Stimulated activated CD8-positive, alpha-beta memory T cell treated with anti-CD3 and anti-CD28 coated beads, Interleukin-4, amount 100 ng/mL, for 4 hours (primary cell): ENCODE data around the gene CCN5.
"Not testable (repeated sequence)": the region's sequence is repeated elsewhere in the genome, so short reads cannot be mapped to it uniquely, and the experiment has no call there.

Experiments
- DNase-seq, 2 donors: peaks; one replicate each; pipeline ENCODE4 v3.0.0-alpha.2; 2020; ENCODE audit warnings: low read depth in 2 of 2, low spot score in 1 of 2

CCN5 gene

DNA sequence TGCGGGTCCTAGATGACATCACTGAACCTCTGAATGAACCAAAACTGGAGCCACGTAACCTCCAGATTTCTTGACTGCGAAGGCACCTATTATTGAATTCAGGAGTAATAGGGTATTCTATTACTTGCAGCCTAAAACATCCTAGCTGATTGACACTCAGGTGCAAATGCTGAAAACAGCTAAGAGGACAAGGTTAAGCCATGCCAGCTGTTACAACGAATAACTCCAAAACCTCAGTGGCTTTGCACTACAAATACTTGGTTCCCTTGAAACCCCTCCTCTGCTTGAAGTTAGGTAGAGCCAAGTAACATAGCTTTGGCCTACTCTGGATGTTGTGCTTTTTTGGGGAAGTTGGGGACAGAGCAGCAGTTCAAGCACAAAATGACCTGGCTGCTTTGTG lies 21.0 kb upstream of the CCN5 start:
- DNase-seq: no peak

DNA sequence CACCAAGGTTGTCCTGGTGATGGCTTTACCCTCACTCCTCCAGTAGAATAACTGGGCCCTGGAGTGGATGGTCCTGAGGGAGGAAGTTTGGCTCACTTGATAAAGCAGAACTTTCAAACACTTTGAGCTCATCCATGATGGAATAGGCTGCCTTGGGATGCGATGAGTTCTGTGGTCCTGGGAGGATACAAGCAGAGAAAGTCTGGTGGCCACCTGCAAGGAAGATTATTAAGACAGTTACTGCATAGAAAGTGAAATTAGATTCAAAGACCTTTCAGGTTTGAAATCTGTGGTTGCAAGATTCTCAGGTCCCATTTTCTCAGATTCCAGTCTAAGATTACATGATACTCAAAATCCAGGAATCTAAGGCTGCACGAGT lies 19.9 kb upstream of the CCN5 start:
- DNase-seq: no peak

DNA sequence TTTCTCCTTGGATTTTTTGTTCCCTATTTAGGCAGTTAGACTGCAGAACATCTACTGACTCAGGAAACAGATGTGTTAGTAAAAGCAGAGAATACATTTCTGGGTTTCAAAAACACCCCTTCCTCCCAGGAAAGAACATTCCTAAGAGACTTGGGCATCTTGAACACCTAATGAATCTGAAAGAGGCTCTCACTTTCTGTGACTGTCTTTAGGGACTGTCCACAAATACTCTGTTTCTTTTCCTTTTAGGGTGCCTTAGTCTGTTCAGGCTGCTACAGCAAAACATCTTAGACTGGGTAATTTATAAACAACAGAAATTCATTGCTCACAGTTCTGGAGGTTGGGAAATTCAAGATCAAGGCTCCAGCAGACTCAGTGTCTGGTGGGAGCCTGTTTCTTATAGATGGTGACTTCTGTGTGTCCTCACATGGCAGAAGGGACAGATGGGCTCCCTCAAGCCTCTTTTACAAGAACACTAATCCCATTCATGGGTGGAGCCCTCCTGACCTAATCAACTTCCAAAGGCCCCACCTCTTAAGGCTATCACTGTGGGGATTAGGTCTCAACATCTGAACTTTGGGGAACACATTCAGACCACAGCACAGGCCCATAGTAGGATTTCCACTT lies 19.4 kb upstream of the CCN5 start:
- DNase-seq: no peak

DNA sequence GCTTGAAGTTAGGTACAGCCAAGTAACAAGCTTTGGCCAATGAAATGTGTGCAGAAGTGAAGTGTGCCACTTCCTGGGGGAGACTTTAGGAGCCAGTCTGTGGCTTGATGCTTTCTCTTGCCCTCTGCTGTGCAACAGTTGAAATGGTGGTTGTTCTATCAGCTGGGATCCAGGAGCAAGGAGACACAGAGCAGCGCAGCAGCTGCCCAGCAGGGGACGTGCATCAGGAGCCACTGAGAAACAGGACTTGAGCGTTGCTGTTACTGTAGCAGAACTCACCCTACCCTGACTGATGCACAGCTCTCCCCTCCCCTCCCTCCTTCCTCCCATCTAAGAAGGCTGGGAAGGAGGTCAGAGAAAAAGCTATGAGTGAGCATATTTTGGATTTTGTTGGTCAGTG lies 18.9 kb upstream of the CCN5 start:
- DNase-seq: no peak

DNA sequence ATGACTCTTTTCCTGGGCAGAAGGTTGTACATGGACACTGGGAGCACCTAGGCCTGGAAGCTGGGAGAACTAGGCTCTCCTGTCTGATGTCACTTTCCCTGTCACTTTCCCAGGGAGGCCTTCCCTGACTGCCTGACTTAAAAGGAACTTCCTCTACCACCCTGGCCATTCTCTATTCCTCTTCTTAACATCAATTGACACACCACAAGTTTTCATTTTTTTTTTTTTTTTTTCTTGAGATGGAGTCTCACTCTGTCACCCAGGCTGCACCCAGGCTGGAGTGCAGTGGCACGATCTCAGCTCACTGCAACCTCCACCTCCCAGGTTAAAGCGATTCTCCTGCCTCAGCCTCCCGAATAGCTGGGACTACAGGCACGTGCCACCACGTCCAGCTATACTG lies 18.1 kb upstream of the CCN5 start:
- DNase-seq: not testable (repeated sequence)

DNA sequence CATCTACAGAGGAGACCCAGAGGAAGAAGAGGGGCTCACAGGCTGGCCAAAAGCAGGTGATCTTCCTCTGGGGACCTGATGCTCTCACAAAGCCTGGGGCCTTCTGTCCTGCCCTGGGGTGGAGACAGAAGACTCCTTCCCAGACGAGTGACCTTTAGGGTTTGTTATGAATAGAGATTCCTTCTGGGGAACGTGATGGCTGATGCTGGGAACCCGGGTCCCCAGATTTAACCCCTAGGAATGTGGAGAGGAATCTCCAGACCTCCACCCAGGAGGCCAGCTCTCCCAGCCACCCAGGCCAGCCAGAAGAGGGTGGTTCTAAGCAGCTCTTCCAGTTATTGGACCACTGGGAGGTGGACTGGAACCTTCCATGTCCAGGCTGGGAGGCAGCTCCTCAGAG lies 16.8 kb upstream of the CCN5 start:
- no peak for DNase-seq

DNA sequence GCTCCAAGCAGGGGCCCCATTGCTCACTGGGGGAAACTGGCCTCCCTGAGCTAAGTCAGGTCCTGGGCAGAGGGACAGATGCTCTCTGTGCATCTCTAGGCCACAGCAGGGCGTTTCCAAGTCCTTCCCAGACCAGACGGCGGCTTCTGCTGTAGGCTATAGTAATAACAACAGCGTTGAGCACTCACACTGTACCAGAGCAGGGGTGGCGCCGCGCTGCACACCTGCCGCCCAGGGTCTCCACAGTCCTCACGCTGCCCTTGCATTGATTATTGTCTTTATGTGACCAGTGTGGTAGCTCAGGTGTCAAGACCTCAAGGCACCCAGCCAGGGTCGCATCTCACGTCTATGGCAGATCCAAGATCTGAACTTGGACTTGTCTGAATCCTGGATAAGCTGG lies 14.9 kb upstream of the CCN5 start:
- DNase-seq: no peak

DNA sequence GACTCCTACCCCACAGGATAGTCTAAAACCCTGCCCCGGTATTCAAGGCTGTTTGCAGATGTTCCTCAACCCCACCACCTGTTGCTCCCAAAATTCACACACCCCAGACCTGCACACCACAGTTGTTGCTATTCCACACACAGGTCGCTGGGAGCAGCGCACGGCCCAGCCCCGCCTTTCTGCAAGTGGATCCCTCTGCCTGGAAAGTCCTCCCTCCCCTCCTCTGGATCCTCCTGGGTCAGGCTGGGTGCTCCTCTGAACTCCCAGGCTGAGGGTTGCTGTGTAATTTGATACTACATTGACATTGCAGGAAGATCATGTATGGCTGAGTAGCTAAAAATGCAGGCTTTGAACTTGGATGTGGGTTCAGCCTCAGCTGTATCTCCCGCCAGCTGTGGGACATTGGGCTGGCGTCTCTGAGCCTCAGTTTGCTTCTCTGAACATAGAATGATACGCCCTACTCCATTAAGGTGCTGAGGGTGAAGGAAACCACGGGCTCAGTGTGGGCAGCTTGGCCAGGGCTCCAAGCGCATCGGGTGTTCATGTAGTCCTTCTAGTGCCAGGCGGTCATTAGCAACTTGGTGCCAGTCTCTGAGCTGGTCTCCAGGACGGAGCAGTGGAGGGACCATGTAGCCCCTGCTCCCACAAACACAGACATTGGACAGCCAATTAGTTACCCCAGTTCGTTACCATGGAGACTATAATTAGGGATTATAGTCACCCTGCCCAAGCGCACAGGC lies 13.9 kb upstream of the CCN5 start:
- DNase-seq: no peak

DNA sequence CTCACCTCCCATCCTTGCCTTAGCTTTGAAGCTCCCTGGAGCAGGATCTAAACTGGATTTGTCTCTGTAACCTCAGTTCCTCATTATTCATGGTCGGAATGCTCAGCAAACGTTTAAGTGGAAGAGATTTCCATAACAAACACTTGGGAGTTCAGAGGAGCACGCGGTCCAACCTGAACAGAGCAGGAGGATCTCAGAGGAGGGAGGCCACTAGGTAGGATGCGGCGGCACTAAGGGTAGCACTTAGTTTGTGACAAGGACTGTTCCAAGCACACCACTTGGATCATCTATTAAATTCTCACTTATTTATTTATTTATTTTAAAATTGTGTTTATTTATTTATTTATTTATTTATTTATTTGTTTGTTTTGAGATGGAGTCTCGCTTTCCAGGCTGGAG lies 13.3 kb upstream of the CCN5 start:
- DNase-seq: no peak

DNA sequence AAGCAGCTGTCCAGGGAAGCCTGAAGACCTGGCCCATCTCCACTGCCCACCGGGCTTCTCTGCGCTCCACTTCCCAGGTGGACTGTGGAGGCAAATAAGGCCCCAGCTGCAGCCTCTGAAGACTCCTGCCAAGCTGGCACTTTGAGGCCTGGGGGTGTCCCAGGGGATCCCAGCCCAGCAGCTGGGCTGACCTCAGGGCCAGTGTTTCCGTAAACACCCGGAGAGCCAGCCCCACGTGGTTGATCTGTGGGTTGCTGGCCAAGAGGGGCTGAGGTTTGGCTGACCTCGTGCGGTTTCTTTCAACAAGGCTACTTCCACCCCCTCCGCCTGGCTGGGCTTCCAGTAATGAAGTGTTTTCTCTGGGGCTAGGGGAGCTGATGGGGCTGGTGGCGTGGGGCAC lies 12.4 kb upstream of the CCN5 start:
- no peak for DNase-seq

DNA sequence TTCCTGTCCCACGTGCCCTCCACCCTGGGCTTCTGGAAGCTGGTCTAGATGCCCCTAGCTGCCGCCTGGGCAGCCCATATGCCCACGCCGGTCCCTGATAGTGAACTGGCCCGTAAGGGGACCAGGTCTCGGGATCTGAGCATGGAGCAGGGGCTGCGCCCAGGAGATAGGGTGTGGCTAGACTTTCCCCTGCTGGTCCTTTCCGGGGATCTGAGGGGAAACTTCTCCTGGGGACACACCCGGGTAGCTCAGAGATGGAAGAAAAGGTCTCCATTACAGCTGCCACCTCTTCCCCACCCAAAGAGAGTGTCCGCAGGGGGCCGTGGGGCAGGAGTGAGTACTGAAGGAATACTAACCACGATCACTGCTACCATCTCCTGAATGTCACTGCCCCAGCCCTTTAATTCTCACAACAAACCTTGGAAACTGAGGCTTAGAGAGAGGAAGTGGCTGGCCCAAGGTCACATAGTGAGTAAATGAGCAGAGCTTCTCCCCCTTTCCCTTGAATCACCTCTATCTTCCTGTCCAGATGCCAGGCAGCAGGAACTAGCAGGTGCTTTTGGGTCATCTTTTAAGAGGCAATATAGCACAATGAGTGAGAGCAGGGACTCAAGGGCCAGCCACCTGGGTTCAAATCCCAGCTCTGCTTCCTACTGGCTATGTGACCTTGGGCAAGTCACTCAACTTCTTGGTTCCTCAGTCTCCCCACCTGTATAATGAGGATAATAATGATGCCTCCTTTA lies 11.8 kb upstream of the CCN5 start:
- no peak for DNase-seq

DNA sequence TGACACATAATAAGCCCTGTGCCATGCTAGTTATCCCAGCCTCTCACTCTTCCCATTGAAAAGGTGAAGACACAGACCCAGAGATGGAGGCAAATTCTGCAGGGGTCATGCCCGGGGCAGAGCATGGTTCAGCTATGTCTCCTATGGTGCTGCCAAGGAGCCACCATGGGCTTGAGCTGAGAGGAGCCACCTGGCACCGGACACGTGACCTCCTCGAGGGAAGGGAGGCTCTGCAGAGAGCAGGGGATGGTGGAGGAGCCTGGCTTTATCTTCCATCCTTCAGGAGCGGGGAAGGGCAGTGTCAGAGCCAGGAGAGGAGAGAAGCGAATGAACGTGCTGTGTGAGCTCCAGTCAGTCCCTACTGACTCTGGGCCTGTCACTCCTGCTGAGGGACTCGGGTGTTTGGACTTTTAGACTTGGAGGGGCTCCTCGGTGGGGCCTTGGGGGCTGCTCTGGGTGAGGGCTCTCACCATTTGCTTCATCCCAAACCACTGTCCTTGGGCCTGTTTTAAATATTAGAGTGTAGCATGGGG lies 11.1 kb upstream of the CCN5 start:
- no peak for DNase-seq

DNA sequence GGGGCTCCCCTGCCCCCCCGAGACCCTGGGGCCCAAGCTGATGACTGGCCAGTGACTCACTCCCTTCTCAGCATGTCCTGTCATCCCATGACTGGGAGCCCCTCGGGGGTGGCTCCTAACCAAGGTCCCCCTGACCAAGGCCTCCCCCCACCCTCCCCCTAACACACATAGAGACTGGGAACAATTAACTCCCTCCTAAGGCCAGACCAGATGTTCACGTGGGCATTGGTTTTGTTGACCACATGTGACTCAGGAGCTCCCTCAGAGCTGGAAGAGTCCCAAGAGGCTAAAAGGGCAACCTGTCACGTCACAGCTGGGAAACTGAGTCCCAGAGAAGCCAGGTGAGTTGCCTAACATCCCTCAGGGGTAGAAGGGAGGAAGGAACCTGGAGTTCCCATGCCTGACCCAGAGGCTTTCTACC lies 10.6 kb upstream of the CCN5 start:
- no peak for DNase-seq

DNA sequence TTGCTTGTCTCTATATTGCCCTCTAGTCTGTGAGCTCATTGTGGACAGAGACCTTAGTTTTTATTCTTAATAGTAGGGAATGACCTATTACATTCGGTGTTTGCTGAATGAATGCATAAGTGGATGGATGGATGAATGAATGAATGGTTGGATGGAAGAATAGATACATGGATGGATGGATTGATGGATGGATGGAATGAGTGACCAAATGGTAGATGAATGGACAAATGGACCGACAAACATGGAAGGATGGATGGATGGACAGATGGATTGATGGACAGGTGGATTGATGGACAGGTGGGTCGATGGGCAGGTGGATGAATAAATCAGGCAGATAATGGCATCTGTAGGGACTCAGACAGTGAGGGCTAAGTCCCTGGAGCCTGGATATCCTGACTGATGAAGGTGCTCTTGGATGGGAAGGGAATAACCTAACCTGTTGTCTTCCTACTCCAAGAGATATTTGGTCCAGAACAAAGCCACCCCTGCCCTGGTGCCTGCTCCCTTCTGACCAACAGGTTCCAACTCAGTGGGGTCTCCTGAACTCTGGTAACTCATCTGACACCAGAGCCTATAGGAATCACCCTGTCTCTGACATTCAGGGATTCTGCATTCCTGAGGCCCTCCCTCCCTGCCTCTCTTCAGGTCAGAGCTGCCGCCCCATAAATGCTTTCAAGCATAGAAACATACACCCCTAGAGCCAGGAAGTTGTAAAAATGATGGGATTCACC lies 9.6 kb upstream of the CCN5 start:
- no peak for DNase-seq

DNA sequence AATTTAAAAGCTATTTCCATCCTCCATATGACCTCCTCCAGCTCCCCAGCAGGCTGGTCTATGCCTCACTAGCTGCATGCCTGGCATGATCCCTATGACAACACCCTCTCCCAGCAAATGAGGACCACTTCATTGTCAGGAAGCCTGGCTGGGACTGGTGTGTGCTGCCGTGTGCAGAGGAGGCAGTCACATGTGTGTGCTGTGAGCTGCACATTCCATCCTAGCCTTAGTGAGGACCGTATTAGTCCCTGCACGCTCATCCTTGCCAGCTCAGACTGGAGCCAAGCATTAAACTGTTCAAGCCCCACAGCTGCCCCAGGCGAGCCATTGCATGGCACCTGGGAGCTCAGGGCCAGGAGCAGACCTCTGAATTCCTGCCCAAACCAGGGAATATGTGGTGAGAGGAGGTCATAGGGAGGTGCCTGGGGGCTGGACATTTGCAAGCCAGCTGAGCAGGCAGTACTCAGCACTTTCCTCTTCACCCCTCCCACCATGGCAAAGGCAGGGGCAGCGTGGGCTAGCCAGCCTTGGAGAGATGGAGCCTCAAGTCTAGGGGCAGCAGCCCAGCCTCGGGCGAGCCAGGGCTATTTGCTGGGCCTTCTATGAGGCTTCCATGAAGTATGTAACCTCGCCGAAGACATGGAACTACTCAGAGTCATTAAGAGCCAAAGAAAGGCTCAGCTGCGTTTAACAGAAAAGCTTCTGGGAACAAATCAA lies 8.7 kb upstream of the CCN5 start:
- no peak for DNase-seq

DNA sequence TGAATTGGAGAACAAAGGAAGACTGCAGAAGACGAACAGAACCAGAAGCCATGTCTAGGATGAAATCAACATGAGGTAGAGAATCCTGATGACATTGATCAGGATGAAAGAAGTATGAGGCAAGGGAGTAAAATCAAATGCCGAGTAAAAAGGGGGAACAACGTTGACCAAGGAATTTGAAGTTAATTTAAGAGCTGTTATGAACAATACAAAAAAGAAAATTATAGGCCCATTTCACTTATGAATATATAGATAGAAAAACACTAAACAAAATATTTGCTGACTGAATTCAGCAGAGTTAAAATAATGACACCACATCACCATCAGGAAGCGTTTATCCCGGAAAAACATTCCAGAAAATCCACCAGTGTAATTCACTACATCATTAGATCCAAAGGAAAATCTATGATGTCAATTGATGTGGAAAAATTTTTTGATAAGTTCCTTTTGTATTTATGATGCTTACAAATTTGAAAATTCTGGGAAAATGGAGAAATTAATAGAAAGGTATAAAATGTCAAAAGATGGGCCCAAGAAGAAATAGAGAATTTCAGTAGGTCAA lies 8.1 kb upstream of the CCN5 start:
- no peak for DNase-seq

DNA sequence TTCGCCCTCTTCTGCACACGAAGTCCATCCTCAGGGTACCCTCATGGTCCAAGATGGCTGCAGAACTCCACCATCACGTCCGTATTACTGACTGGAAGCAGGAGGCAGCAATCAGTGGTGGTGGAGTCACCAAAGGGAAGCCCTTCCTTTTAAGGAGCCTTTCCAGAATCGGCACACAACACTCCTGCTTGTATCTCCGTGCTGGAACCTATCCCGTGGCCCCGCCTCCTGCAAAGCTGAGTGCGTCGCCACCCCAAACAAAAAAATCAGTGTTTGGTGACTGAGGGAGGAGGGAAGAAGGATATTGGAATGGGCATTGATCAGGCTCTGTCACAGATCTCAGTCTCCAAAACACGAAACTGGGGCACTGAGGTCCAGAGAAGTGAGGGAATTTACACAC lies 5.8 kb upstream of the CCN5 start:
- DNase-seq: no peak

DNA sequence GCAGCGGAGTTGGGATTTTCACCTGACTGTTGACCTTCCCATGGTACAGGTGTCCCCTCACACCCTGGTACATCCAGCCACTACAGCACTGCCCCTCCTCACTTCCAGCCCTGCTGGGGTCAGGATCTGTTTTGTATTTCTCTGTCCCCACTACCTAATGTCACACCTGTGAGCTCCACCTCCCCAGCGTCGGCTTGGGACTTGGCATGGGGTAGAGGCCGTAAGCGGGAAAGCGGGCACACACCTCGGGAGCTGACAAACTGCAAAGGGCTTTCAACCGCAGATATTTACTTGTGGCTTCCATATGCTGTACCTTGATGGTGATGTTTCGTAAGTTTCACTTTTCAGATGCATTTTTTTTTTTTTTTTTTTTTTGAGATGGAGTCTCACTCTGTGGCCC lies 5.4 kb upstream of the CCN5 start:
- DNase-seq: no peak

DNA sequence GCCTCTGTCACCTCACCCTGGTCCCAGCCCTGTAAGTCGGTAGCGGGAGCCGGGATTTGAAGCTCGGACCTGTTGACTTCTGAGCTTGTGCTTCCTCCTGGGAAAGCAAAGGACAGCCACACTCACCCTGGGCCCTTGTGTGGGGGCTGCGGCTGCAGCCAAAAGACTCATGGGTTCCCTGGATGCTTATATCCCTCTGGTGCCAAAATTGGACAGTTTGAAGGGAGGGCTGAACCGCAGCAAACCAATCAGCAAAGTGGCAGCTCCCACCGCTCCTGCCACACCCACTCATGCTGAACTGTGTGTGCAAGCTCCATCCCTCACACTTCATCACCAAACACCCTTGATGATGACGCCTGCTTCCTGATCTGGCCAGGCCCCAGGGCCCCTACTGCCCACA lies 3.9 kb upstream of the CCN5 start:
- no peak for DNase-seq

DNA sequence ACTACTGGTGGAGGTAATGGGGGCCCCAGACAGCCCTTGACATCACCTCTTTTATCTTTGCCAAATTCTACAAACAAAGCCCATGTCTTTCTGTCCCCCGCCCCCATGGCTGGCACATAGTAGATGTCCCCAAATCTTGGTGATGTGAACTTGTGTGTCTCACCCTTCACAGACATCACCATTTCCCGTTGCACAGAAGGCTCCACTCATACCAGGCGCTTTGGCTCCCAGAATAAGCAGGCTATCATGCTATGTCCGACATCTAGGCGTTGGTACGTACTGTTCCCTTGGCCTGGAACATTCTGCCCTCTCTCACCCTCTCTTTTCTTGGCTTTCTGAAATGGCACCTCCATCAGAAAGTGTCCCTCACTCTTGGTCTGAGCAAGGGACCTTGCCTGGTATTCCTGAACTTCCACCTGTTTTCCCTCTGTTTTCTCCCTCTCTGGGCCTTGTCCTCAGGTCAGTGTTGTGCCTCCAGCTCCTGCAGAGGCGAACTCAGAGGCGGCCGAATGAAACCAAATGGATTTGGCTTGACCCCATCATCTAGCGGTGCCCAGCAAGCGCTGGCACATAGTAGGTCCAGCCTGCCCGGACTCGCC lies 968 bp upstream of the CCN5 start:
- DNase-seq: no peak
